Measurements from ENCODE around the gene SCLY. TPM values are rescaled to one million over a fixed set of nuclear protein-coding genes. Genes with fewer than 3 reads are reported as not detected.

The SCLY gene
- total RNA-seq, 1 experiment from 2014 or later, result 68.4 TPM

- H3K9me3 Mint-ChIP-seq, result peaks cover under 1% of the 10 kb centered on the region; the same call in 1 of the 2 replicates
- ChIA-PET POLR2A (no interaction called here), CTCF (no interaction called here)
- DNase-seq (ENCODE audit: low spot score), result no peak
- no peak overlapping the region; the same call in 1 of the 2 replicates for H3K27ac Mint-ChIP-seq
- no peak overlapping the region for H3K4me3 Mint-ChIP-seq
- H3K4me1 Mint-ChIP-seq, result peaks cover 31% of the 10 kb centered on the region
- H3K27me3 Mint-ChIP-seq (ENCODE audit: low read depth), result no peaks in the 10 kb centered on the region
- TF ChIP-seq FOXJ3 (CRISPR knock-in tag; IDR thresholded peaks at IDR 0.05; ENCODE audit: borderline replicate concordance) (no peak), RELA (CRISPR knock-in tag; IDR thresholded peaks at IDR 0.05; ENCODE audit: borderline replicate concordance) (no peak), CBFB (CRISPR knock-in tag; IDR thresholded peaks at IDR 0.05; ENCODE audit: low read depth) (no peak), E2F4 (CRISPR knock-in tag; IDR thresholded peaks at IDR 0.05; ENCODE audit: borderline replicate concordance, low read depth) (no peak), GTF2I (CRISPR knock-in tag; conservative IDR thresholded peaks at IDR 0.05) (no peak)
- TF ChIP-seq, protein P1, sequence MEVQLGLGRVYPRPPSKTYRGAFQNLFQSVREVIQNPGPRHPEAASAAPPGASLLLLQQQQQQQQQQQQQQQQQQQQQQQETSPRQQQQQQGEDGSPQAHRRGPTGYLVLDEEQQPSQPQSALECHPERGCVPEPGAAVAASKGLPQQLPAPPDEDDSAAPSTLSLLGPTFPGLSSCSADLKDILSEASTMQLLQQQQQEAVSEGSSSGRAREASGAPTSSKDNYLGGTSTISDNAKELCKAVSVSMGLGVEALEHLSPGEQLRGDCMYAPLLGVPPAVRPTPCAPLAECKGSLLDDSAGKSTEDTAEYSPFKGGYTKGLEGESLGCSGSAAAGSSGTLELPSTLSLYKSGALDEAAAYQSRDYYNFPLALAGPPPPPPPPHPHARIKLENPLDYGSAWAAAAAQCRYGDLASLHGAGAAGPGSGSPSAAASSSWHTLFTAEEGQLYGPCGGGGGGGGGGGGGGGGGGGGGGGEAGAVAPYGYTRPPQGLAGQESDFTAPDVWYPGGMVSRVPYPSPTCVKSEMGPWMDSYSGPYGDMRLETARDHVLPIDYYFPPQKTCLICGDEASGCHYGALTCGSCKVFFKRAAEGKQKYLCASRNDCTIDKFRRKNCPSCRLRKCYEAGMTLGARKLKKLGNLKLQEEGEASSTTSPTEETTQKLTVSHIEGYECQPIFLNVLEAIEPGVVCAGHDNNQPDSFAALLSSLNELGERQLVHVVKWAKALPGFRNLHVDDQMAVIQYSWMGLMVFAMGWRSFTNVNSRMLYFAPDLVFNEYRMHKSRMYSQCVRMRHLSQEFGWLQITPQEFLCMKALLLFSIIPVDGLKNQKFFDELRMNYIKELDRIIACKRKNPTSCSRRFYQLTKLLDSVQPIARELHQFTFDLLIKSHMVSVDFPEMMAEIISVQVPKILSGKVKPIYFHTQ (CRISPR knock-in tag; IDR thresholded peaks at IDR 0.05), result no peak
- TF ChIP-seq, protein P2, sequence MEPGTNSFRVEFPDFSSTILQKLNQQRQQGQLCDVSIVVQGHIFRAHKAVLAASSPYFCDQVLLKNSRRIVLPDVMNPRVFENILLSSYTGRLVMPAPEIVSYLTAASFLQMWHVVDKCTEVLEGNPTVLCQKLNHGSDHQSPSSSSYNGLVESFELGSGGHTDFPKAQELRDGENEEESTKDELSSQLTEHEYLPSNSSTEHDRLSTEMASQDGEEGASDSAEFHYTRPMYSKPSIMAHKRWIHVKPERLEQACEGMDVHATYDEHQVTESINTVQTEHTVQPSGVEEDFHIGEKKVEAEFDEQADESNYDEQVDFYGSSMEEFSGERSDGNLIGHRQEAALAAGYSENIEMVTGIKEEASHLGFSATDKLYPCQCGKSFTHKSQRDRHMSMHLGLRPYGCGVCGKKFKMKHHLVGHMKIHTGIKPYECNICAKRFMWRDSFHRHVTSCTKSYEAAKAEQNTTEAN (CRISPR knock-in tag; IDR thresholded peaks at IDR 0.05), result no peak
- TF ChIP-seq, protein P3, sequence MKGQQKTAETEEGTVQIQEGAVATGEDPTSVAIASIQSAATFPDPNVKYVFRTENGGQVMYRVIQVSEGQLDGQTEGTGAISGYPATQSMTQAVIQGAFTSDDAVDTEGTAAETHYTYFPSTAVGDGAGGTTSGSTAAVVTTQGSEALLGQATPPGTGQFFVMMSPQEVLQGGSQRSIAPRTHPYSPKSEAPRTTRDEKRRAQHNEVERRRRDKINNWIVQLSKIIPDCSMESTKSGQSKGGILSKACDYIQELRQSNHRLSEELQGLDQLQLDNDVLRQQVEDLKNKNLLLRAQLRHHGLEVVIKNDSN (CRISPR knock-in tag; IDR thresholded peaks at IDR 0.05), result no peak
- TF ChIP-seq, protein P4, sequence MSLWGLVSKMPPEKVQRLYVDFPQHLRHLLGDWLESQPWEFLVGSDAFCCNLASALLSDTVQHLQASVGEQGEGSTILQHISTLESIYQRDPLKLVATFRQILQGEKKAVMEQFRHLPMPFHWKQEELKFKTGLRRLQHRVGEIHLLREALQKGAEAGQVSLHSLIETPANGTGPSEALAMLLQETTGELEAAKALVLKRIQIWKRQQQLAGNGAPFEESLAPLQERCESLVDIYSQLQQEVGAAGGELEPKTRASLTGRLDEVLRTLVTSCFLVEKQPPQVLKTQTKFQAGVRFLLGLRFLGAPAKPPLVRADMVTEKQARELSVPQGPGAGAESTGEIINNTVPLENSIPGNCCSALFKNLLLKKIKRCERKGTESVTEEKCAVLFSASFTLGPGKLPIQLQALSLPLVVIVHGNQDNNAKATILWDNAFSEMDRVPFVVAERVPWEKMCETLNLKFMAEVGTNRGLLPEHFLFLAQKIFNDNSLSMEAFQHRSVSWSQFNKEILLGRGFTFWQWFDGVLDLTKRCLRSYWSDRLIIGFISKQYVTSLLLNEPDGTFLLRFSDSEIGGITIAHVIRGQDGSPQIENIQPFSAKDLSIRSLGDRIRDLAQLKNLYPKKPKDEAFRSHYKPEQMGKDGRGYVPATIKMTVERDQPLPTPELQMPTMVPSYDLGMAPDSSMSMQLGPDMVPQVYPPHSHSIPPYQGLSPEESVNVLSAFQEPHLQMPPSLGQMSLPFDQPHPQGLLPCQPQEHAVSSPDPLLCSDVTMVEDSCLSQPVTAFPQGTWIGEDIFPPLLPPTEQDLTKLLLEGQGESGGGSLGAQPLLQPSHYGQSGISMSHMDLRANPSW (CRISPR knock-in tag; conservative IDR thresholded peaks at IDR 0.05; ENCODE audit: low read depth), result no peak
- ATAC-seq, result no peak
- H3K36me3 Mint-ChIP-seq, result peaks cover 52% of the 10 kb centered on the region
These were observed 3.6 kb downstream of the SCLY start for GRCh38 chr2:238064376-238064775.

GRCh38 chr2:238065071-238065846 is 4.5 kb downstream of the SCLY start:
- peaks cover 22% of the 10 kb centered on the region for H3K4me1 Mint-ChIP-seq
- no peak for TF ChIP-seq ZNF138 (CRISPR knock-in tag; conservative IDR thresholded peaks at IDR 0.05)
- no peak for TF ChIP-seq HMGXB4 (CRISPR knock-in tag; IDR thresholded peaks at IDR 0.05)
- TF ChIP-seq, protein P5, sequence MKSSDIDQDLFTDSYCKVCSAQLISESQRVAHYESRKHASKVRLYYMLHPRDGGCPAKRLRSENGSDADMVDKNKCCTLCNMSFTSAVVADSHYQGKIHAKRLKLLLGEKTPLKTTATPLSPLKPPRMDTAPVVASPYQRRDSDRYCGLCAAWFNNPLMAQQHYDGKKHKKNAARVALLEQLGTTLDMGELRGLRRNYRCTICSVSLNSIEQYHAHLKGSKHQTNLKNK (CRISPR knock-in tag; IDR thresholded peaks at IDR 0.05), result no peak
- TF ChIP-seq NR3C1 (CRISPR knock-in tag; conservative IDR thresholded peaks at IDR 0.05; ENCODE audit: low read depth), result no peak
- no peak for TF ChIP-seq SOX15 (CRISPR knock-in tag; IDR thresholded peaks at IDR 0.05)
- no peak for TF ChIP-seq CREB1 (CRISPR knock-in tag; IDR thresholded peaks at IDR 0.05)
- TF ChIP-seq HMGA2 (CRISPR knock-in tag; IDR thresholded peaks at IDR 0.05), result peak; percentile 95
- ChIA-PET POLR2A (no interaction called here), CTCF (no interaction called here)
- ATAC-seq (no peak), DNase-seq (ENCODE audit: low spot score) (no peak)
- no peaks in the 10 kb centered on the region for H3K27me3 Mint-ChIP-seq (ENCODE audit: low read depth)
- H3K4me3 Mint-ChIP-seq, result no peak overlapping the region
- H3K36me3 Mint-ChIP-seq, result peaks cover 59% of the 10 kb centered on the region
- no peak overlapping the region for H3K27ac Mint-ChIP-seq
- H3K9me3 Mint-ChIP-seq, result no peaks in the 10 kb centered on the region
